ENCODE data around the gene EIF3K.

EIF3K gene

DNA sequence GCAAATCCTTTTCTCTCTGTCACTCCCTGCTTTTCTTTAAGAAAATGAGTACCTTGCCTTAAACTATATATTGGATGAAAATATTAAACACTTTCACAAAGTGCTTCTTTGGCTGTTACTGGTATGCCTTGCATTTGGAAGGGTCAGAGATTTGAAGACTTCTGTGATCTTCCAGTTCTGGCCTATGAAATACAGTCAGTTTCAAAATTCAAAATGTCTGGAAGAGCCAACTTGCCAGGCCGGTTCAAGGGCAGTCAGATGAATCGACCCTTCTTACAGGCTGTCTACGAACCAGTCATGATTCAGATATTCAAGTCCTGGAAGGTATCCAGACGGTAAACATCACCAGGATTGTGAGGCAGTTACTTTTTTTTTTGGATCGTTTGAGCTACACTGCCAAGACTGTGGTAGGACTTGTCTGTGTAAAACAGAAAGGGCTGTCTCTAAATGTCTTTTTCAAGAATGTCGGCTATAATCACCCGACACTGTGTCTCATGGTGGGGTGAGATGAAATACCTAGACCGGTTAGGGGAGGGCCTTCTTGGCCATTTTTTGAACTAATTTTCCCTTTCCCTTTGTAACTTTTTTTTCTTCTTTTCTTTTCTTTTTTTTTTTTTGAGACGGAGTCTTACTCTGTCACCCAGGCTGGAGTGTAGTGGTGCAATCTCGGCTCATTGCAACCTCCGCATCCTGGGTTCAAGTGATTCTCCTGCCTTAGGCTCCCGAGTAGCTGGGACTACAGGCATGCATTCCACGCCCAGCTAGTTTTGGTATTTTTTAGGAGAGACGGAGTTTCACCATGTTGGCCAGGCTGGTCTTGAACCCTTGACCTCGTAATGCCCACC lies 39.7 kb downstream of the EIF3K start (continued):
- TF ChIP-seq, protein P1, sequence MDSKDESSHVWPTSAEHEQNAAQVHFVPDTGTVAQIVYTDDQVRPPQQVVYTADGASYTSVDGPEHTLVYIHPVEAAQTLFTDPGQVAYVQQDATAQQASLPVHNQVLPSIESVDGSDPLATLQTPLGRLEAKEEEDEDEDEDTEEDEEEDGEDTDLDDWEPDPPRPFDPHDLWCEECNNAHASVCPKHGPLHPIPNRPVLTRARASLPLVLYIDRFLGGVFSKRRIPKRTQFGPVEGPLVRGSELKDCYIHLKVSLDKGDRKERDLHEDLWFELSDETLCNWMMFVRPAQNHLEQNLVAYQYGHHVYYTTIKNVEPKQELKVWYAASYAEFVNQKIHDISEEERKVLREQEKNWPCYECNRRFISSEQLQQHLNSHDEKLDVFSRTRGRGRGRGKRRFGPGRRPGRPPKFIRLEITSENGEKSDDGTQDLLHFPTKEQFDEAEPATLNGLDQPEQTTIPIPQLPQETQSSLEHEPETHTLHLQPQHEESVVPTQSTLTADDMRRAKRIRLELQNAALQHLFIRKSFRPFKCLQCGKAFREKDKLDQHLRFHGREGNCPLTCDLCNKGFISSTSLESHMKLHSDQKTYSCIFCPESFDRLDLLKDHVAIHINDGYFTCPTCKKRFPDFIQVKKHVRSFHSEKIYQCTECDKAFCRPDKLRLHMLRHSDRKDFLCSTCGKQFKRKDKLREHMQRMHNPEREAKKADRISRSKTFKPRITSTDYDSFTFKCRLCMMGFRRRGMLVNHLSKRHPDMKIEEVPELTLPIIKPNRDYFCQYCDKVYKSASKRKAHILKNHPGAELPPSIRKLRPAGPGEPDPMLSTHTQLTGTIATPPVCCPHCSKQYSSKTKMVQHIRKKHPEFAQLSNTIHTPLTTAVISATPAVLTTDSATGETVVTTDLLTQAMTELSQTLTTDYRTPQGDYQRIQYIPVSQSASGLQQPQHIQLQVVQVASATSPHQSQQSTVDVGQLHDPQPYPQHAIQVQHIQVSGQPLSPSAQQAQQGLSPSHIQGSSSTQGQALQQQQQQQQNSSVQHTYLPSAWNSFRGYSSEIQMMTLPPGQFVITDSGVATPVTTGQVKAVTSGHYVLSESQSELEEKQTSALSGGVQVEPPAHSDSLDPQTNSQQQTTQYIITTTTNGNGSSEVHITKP (tag by site-specific recombination; IDR thresholded peaks at IDR 0.05), result peak; percentile 86
- TF ChIP-seq YY2 (tag by site-specific recombination; IDR thresholded peaks at IDR 0.05) (no peak), SP7 (tag by site-specific recombination; IDR thresholded peaks at IDR 0.05) (0 out of 2 replicates have a peak, but pooled peaks have one; percentile 40), ZNF19 (tag by site-specific recombination; IDR thresholded peaks at IDR 0.05; ENCODE audit: low read depth) (no peak), ZNF629 (tag by site-specific recombination; IDR thresholded peaks at IDR 0.05) (peak; percentile 49; the same call in 1 of the 2 replicates), GLI4 (tag by site-specific recombination; IDR thresholded peaks at IDR 0.05) (no peak), ZNF426 (tag by site-specific recombination; IDR thresholded peaks at IDR 0.05) (no peak), ZNF596 (tag by site-specific recombination; IDR thresholded peaks at IDR 0.05) (no peak), ZNF248 (tag by site-specific recombination; IDR thresholded peaks at IDR 0.05) (no peak), FEZF1 (tag by site-specific recombination; IDR thresholded peaks at IDR 0.05) (no peak), ZNF366 (tag by site-specific recombination; conservative IDR thresholded peaks at IDR 0.05) (peak; percentile 59), ZNF776 (tag by site-specific recombination; IDR thresholded peaks at IDR 0.05; ENCODE audit: borderline replicate concordance) (no peak), ZNF510 (tag by site-specific recombination; IDR thresholded peaks at IDR 0.05; ENCODE audit: insufficient replicate concordance) (no peak), ZNF16 (tag by site-specific recombination; IDR thresholded peaks at IDR 0.05; ENCODE audit: low read depth) (no peak)
- TF ChIP-seq, protein P2, sequence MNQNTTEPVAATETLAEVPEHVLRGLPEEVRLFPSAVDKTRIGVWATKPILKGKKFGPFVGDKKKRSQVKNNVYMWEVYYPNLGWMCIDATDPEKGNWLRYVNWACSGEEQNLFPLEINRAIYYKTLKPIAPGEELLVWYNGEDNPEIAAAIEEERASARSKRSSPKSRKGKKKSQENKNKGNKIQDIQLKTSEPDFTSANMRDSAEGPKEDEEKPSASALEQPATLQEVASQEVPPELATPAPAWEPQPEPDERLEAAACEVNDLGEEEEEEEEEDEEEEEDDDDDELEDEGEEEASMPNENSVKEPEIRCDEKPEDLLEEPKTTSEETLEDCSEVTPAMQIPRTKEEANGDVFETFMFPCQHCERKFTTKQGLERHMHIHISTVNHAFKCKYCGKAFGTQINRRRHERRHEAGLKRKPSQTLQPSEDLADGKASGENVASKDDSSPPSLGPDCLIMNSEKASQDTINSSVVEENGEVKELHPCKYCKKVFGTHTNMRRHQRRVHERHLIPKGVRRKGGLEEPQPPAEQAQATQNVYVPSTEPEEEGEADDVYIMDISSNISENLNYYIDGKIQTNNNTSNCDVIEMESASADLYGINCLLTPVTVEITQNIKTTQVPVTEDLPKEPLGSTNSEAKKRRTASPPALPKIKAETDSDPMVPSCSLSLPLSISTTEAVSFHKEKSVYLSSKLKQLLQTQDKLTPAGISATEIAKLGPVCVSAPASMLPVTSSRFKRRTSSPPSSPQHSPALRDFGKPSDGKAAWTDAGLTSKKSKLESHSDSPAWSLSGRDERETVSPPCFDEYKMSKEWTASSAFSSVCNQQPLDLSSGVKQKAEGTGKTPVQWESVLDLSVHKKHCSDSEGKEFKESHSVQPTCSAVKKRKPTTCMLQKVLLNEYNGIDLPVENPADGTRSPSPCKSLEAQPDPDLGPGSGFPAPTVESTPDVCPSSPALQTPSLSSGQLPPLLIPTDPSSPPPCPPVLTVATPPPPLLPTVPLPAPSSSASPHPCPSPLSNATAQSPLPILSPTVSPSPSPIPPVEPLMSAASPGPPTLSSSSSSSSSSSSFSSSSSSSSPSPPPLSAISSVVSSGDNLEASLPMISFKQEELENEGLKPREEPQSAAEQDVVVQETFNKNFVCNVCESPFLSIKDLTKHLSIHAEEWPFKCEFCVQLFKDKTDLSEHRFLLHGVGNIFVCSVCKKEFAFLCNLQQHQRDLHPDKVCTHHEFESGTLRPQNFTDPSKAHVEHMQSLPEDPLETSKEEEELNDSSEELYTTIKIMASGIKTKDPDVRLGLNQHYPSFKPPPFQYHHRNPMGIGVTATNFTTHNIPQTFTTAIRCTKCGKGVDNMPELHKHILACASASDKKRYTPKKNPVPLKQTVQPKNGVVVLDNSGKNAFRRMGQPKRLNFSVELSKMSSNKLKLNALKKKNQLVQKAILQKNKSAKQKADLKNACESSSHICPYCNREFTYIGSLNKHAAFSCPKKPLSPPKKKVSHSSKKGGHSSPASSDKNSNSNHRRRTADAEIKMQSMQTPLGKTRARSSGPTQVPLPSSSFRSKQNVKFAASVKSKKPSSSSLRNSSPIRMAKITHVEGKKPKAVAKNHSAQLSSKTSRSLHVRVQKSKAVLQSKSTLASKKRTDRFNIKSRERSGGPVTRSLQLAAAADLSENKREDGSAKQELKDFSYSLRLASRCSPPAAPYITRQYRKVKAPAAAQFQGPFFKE (tag by site-specific recombination; IDR thresholded peaks at IDR 0.05; ENCODE audit: borderline replicate concordance), result no peak
- TF ChIP-seq, protein P3, sequence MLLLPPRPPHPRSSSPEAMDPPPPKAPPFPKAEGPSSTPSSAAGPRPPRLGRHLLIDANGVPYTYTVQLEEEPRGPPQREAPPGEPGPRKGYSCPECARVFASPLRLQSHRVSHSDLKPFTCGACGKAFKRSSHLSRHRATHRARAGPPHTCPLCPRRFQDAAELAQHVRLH (tag by site-specific recombination; IDR thresholded peaks at IDR 0.05), result peak; percentile 75; the same call in 1 of the 2 replicates
- TF ChIP-seq, protein P4, sequence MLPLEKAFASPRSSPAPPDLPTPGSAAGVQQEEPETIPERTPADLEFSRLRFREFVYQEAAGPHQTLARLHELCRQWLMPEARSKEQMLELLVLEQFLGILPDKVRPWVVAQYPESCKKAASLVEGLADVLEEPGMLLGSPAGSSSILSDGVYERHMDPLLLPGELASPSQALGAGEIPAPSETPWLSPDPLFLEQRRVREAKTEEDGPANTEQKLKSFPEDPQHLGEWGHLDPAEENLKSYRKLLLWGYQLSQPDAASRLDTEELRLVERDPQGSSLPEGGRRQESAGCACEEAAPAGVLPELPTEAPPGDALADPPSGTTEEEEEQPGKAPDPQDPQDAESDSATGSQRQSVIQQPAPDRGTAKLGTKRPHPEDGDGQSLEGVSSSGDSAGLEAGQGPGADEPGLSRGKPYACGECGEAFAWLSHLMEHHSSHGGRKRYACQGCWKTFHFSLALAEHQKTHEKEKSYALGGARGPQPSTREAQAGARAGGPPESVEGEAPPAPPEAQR (tag by site-specific recombination; IDR thresholded peaks at IDR 0.05), result no peak
- TF ChIP-seq, protein P5, sequence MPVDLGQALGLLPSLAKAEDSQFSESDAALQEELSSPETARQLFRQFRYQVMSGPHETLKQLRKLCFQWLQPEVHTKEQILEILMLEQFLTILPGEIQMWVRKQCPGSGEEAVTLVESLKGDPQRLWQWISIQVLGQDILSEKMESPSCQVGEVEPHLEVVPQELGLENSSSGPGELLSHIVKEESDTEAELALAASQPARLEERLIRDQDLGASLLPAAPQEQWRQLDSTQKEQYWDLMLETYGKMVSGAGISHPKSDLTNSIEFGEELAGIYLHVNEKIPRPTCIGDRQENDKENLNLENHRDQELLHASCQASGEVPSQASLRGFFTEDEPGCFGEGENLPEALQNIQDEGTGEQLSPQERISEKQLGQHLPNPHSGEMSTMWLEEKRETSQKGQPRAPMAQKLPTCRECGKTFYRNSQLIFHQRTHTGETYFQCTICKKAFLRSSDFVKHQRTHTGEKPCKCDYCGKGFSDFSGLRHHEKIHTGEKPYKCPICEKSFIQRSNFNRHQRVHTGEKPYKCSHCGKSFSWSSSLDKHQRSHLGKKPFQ (tag by site-specific recombination; IDR thresholded peaks at IDR 0.05), result no peak
- TF ChIP-seq, protein P6, sequence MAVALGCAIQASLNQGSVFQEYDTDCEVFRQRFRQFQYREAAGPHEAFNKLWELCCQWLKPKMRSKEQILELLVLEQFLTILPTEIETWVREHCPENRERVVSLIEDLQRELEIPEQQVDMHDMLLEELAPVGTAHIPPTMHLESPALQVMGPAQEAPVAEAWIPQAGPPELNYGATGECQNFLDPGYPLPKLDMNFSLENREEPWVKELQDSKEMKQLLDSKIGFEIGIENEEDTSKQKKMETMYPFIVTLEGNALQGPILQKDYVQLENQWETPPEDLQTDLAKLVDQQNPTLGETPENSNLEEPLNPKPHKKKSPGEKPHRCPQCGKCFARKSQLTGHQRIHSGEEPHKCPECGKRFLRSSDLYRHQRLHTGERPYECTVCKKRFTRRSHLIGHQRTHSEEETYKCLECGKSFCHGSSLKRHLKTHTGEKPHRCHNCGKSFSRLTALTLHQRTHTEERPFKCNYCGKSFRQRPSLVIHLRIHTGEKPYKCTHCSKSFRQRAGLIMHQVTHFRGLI (tag by site-specific recombination; IDR thresholded peaks at IDR 0.05), result no peak
- TF ChIP-seq, protein P7, sequence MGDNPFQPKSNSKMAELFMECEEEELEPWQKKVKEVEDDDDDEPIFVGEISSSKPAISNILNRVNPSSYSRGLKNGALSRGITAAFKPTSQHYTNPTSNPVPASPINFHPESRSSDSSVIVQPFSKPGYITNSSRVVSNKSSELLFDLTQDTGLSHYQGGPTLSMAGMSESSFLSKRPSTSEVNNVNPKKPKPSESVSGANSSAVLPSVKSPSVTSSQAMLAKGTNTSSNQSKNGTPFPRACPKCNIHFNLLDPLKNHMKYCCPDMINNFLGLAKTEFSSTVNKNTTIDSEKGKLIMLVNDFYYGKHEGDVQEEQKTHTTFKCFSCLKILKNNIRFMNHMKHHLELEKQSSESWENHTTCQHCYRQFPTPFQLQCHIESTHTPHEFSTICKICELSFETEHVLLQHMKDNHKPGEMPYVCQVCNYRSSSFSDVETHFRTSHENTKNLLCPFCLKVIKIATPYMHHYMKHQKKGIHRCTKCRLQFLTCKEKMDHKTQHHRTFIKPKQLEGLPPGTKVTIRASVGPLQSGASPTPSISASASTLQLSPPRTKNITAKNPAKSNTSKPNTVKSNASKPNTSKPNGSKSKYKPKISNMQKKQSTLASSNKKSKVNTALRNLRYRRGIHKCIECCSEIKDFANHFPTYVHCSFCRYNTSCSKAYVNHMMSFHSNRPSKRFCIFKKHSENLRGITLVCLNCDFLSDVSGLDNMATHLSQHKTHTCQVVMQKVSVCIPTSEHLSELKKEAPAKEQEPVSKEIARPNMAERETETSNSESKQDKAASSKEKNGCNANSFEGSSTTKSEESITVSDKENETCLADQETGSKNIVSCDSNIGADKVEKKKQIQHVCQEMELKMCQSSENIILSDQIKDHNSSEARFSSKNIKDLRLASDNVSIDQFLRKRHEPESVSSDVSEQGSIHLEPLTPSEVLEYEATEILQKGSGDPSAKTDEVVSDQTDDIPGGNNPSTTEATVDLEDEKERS (tag by site-specific recombination; IDR thresholded peaks at IDR 0.05), result no peak

Measured in HEK293 (cell line).